Activated CD4-positive, alpha-beta T cell treated with anti-CD3 and anti-CD28 coated beads, Interleukin-2, amount 50 U/mL, for 24 hours (primary cell): ENCODE data around the gene MFN2.

Source experiments
- DNase-seq, 2 donors: peaks; one replicate each; pipeline ENCODE4 v3.0.0-alpha.2; 2020; ENCODE audit warnings: low read depth in 1 of 2, low spot score in 1 of 2

Gene MFN2

GRCh38 chr1:11960276-11960675, 20.0 kb upstream of the MFN2 start:
- DNase-seq = no peak

DNA sequence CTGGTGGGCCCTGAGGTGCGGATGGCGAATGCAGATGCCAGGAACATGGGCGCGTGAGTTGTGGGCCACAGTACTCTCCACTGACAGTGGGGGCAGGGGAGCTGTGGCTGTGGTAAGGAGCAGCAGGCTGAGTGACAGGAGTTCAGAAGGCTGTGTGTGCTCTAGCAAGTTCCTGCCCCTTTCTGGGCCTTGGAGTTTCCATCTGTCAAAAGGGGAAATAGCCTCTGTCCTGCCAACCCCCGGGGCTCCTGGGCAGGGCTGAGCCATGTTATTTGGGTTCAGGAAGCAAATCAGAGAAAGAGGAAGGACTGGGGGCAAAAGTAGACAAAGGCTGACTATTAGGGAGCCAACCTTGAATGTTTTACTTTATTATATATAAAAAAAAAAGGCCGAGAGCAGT, 19.5 kb upstream of the MFN2 start:
- no peak for DNase-seq

- DNase-seq = no peak
Observed at GRCh38 chr1:11961230-11961629, 19.0 kb upstream of the MFN2 start.

DNA sequence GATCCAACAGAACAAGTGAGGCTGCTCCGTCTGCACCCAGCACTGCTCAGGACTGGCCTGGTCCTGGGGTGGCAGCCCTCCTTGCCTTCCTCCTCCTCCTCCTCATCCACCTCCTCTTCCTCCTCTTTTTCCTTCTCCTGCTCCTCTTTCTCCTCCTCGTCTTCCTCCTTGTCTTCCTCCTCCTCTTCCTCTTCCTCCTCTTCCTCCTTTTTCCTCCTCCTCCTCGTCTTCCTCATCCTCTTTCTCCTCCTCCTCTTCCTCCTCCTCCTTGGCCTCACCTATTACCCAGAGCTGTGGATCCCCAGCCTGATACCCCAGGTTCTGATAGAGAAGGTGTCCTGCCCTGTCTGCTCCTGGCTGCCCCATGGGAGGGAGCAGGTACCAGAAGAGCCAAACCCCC, 16.6 kb upstream of the MFN2 start:
- no peak for DNase-seq

GRCh38 chr1:11964656-11965055, 15.6 kb upstream of the MFN2 start:
- no peak for DNase-seq

DNA sequence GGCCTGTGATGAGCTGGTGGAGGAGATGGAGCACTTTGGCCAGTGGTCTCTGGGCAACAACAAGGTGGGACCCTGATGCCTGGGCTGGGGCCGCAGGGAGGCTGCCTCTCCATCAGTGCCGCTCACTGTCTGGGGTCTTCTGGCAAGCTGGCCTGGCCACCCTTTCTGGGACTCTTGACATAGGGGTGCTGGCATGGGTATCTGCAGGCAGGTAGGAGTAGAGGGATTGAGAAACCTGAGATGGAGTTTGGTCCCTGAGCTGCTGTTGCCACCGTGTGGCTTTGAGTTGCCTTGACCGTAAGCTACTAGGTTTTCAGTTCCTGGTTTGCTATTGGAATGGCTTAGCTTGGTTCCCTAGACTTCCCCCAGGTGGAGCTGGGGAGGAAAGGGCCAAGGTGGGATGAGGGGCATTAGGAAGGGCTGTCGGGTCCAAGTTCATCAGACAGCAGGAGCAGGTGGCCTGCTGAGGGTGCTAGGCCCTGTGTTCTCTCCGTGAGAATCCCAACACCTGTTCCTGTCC, 13.2 kb upstream of the MFN2 start:
- no peak for DNase-seq

DNA sequence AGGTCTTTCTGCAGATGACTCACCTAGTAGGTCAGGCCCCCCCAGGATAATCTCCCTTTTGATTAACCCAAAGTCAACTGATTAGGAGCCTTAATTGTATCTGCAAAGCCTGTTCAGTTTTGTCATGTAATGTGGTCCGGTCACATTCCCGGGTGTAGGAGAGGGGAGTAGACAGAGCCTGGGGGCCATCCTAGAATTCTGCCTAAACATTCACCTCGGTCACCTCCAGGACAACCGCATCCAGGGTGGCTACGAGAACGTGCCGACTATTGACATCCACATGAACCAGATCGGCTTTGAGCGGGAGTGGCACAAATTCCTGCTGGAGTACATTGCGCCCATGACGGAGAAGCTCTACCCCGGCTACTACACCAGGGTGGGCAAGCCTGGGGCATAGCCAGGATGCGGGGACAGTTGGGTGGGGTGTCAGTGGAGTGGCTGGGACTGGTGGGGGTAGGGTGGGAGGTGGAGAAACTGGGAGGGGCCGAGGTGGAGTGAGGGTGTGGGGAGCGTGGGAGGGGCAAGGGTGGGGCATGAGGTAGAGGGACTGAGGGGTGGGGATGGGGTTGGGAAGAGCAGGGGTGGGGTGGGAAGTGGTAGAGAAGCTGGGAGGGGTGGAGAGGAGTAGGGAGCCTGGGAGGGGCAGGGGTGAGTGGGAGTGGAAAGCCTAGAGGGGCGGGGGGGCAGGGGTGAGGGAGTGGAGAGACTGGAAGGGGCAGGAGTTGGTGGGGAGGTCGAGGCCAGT, 9.6 kb upstream of the MFN2 start:
- no peak for DNase-seq

GRCh38 chr1:11977625-11978024, 2.6 kb upstream of the MFN2 start:
- no peak for DNase-seq

- no peak for DNase-seq
Observed at GRCh38 chr1:11978301-11978700, 1.9 kb upstream of the MFN2 start.

DNA sequence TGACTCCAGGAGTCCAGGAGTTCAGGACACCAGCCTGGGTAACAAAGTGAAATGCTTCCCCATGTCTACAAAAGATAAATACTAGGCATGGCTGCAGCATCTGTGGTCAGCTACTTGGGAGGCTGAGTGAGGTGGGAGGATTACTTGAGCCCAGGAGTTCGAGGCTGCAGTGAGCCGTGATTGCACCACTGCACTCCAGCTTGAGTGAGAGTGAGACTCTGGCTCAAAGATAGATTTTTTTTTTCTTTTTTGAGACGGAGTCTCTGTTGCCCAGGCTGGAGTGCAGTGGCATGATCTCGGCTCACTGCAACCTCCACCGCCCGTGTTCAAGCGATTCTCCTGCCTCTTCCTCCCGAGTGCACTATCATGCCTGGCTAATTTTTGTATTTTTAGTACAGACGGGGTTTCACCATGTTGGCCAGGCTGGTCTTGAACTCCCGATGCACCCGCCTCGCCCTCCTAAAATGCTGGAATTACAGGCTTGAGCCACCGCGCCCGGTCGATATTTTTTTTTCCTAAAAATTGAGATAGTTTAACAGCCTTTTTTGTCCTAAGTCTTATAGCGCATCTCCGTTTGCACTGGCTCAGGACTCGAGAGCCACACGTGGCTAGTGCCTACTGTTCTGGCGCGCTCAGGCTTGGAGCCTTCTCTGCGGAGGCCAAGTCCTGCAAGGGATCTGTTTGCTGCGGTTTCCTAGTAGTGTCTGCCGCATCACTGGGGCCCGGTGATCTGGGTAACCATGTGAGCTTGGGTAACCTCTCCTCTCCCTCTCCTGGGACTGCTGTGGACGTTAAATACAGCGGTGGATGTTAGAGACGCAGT, 1.0 kb upstream of the MFN2 start:
- no peak for DNase-seq

- DNase-seq = no peak
Observed at GRCh38 chr1:11980676-11980972, 380 bp downstream of the MFN2 start.

DNA sequence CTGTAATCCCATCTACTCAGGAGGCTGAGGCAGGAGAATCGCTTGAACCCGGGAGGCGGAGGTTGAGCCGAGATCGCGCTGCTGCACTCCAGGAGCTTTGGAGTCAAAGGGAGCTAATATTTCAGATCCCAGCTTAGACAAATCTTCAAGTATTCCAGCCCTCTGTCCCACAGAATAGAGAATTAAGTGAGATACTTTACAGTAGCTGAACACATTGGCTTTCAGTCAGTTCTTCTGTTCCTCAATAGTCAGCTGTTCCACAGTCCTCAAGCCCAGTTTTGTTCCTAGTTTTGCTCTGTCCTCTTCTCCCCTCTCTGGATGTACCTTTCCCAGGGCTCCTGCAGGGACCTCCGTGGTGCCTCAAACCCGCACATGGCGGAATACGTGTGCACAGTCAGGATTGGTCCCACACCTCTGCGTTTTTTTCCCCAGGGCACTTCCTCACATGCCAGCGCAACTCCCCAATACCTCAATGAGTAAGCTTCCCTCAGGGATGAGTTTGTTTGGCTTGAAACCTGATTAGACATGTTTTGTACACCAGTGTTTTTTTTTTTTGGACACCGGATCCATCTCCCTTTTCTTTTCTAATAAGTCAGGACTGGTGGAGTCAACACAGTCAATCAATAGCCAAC, 1.2 kb downstream of the MFN2 start:
- DNase-seq = no peak

GRCh38 chr1:11982010-11982392, 1.8 kb downstream of the MFN2 start:
- no peak for DNase-seq

DNA sequence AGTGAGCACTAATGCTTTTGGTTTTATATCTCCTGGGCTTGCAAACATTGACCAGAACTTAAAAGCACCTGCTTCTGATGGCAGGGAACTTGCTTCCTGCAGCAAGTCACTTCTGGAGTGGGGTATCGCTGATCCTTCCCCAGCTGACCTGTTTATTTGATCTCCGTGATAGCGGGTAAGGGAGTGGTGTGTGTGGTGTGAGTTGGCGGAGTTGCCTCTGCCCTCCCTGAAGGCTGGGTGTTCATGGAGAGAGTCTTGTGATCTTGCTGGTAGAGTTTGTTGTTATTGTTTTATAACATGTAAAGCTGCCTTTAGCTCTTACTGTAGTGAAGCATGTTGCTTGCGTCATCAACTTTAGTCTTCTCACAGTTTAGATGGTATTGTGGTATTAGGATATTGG, 3.9 kb downstream of the MFN2 start:
- no peak for DNase-seq

DNA sequence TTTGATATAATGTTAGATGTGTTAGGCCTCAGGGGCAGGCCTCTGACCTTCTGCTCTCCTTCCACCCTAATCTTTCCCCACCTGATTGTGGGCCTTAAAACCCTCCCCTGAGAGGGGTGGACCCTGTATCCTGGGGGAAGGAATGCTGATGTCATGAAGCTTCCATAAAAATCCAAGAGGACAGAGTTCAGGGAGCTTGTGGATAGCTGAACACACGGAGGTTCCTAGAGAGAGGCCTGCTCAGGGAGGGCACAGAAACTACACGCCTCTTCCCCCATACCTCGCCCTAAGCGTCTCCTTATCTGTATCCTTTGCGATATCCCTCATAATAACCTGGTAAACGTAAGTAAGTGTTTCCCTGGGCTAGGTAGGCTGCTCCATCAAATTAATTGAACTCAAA, 4.3 kb downstream of the MFN2 start:
- no peak for DNase-seq

GRCh38 chr1:11985171-11985570, 4.9 kb downstream of the MFN2 start:
- no peak for DNase-seq

- no peak for DNase-seq
Observed at GRCh38 chr1:11985851-11986250, 5.6 kb downstream of the MFN2 start.

DNA sequence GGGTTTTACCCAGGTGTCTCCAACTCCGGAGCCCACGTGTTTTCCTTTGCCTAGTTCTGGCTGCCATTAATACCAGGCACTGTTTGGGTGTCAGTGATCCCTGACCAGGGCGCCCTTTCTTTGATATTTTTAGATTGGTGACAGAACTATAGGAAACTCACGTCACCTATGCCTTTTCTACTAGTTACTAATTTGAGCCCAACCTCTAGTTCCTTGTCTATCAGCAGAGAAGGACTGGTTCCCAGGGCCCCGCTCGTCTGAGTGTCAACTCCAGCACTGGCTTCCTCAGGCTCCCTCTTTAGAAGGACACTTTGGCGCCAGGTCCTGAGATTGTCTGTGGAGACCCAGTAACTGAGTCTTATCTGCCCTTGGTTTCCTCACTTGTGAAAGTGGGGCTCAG, 9.4 kb downstream of the MFN2 start:
- DNase-seq = no peak

GRCh38 chr1:11990303-11991032, 10.2 kb downstream of the MFN2 start:
- no peak for DNase-seq

GRCh38 chr1:11991969-11992676, 11.9 kb downstream of the MFN2 start:
- DNase-seq = no peak
